Left ventricle myocardium inferior (tissue), 1 donor: ENCODE results near the gene DET1. TPM values are rescaled to one million over a fixed set of nuclear protein-coding genes. Genes with fewer than 3 reads are reported as not detected.

Source experiments
- DNase-seq: peaks from one replicate; pipeline ENCODE4 v3.0.0-alpha.2; 2020
- H3K27ac ChIP-seq: fragments of 200-600 bp; replicated peaks from 2 replicates; pipeline ENCODE4 v1.8.0; 2021
- H3K27me3 ChIP-seq: fragments of 200-600 bp; 2 replicates; pipeline ENCODE4 v1.8.0; 2021; ENCODE audit warnings: low read depth
- H3K36me3 ChIP-seq: fragments of 200-600 bp; 2 replicates; pipeline ENCODE4 v1.8.0; 2021
- H3K4me1 ChIP-seq: fragments of 200-600 bp; 2 replicates; pipeline ENCODE4 v1.8.0; 2021
- H3K4me3 ChIP-seq: fragments of 200-600 bp; 2 replicates; pipeline ENCODE4 v1.8.0; 2021; ENCODE audit warnings: mild to moderate bottlenecking, moderate library complexity
- H3K9me3 ChIP-seq: fragments of 200-600 bp; replicated peaks from 2 replicates; pipeline ENCODE4 v1.8.0; 2021
- intact Hi-C: fragments of 100-400 bp; cut with micrococcal nuclease; formaldehyde crosslinking; loops from one replicate; pipeline ENCODE4 v1.11.0; 2022
- total RNA-seq: library from RNA; stranded (reverse); fragmentation: NEBNext Ultra II Directional; extraction: Animal tissue kit (Norgen Biotek cat#: 25700); gene quantifications from one replicate; pipeline ENCODE4 v1.2.1, GENCODE V29; 2021
- TF ChIP-seq, protein P1 (sequence below): fragments of 200-600 bp; IDR thresholded peaks from 2 replicates; pipeline ENCODE4 v1.8.0; 2021; ENCODE audit warnings: antibody characterized with exemption, mild to moderate bottlenecking, borderline replicate concordance
- donor health status: DM: no; HTN: yes; CAD: no; lungs with severe emphysema.

Gene DET1
- total RNA-seq, 1 donor from 2014 or later: 5.5 TPM

GRCh38 chr15:88467935-88468528, 78.4 kb downstream of the DET1 start:
- DNase-seq: no peak
- peak overlapping the region; percentile 97 for H3K4me3 ChIP-seq
- TF ChIP-seq, protein P1, sequence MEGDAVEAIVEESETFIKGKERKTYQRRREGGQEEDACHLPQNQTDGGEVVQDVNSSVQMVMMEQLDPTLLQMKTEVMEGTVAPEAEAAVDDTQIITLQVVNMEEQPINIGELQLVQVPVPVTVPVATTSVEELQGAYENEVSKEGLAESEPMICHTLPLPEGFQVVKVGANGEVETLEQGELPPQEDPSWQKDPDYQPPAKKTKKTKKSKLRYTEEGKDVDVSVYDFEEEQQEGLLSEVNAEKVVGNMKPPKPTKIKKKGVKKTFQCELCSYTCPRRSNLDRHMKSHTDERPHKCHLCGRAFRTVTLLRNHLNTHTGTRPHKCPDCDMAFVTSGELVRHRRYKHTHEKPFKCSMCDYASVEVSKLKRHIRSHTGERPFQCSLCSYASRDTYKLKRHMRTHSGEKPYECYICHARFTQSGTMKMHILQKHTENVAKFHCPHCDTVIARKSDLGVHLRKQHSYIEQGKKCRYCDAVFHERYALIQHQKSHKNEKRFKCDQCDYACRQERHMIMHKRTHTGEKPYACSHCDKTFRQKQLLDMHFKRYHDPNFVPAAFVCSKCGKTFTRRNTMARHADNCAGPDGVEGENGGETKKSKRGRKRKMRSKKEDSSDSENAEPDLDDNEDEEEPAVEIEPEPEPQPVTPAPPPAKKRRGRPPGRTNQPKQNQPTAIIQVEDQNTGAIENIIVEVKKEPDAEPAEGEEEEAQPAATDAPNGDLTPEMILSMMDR: no peak
- intact Hi-C loops: no loop called here
- no peaks in the 10 kb centered on the region for H3K27me3 ChIP-seq
- peaks cover 71% of the 10 kb centered on the region for H3K4me1 ChIP-seq
- H3K9me3 ChIP-seq: no peaks in the 10 kb centered on the region
- peak overlapping the region; percentile 97 for H3K27ac ChIP-seq
- H3K36me3 ChIP-seq: peaks cover 43% of the 10 kb centered on the region

DNA sequence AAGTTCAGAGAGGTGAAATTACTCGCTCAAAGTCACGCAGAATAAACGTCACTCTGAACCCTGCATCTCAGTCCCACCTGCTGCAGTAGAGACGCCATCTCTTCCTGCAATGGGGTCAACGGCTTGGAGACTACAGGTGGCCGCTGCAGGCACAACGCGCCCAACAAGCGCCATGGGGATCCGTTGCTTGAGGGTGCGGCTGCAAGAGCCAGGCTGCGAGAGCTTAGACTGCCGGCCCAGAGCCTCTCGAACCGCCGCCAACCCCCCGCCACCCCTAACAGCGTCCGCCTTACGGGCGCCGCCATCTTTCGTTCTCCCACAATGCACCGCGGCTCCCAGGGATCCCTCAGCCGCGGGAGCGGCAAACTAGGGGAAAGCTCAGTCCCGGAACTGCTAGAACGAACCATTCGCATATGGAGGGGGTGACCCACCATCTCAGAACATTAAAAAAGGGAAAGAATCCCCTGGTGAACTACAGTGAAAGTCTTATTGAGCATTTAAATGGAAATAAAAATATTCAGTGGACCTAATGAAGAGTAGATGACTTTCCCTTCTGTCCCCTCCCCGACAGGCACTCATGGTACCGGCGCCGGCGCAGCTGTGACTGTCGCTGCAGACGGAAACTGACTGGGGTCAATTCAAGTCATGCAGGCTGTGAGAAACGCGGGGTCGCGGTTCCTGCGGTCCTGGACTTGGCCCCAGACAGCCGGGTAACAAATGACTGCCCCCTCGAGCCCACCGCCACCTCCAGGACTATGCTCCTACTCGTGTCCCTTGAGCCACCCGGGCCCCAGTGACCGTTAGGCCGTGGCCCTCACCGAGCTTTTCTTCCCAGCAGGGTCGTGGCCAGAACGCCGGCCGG, 79.2 kb downstream of the DET1 start, which contains the start of the genes MRPL46 and MRPS11:
TSS of gene MRPL46 (minus strand) at position 316 of the 862 bp plus-strand sequence. CDS start at position 305, 11 bp downstream.
TSS of gene MRPS11 (plus strand) at position 636 of the 862 bp plus-strand sequence. CDS start at position 646, 10 bp downstream.
- peak within 1 kb of the TSS; percentile 97 for H3K27ac ChIP-seq
- H3K27me3 ChIP-seq: no peaks in the 10 kb centered on the region
- H3K4me1 ChIP-seq: peaks cover 72% of the 10 kb centered on the region
- H3K4me3 ChIP-seq: peak within 1 kb of the TSS; percentile 97
- H3K36me3 ChIP-seq: peaks cover 43% of the 10 kb centered on the region
- TF ChIP-seq, protein P1: no peak
- peak; percentile 89 for DNase-seq
- H3K9me3 ChIP-seq: no peaks in the 10 kb centered on the region
- intact Hi-C loops: no loop called here

DNA sequence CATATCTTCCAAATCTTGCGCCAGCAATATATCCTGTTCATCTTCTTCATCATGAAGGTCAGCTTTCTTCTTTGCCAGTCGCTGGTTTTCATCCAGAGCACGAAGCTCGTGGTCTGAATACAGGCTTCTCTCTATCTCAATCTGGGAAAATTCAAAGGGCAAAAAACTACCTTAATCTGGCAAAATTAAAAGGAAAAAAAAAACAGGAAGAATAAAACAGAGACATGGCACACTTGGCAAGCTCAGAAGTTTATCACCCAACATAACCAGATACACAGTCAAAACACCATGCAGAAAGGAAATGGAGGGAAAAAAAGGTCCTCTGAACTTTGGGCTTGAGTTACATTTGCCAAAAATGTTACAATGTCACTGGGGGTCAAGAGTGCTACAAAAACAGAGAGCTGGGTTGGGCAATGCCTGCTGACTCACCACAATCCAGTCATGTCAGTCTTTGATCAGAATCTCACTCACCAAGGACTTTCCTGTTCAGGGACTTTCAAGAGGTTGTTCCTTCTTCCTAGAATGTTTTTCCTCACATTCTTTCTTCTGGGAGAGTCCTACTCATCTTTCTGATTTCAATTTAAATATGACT, 80.8 kb downstream of the DET1 start:
- H3K36me3 ChIP-seq: peaks cover 49% of the 10 kb centered on the region
- peak overlapping the region; percentile 97 for H3K4me3 ChIP-seq
- TF ChIP-seq, protein P1: no peak
- DNase-seq: no peak
- no peaks in the 10 kb centered on the region for H3K9me3 ChIP-seq
- intact Hi-C loops: no loop called here
- H3K27ac ChIP-seq: no peak overlapping the region
- no peaks in the 10 kb centered on the region for H3K27me3 ChIP-seq
- peaks cover 71% of the 10 kb centered on the region for H3K4me1 ChIP-seq

DNA sequence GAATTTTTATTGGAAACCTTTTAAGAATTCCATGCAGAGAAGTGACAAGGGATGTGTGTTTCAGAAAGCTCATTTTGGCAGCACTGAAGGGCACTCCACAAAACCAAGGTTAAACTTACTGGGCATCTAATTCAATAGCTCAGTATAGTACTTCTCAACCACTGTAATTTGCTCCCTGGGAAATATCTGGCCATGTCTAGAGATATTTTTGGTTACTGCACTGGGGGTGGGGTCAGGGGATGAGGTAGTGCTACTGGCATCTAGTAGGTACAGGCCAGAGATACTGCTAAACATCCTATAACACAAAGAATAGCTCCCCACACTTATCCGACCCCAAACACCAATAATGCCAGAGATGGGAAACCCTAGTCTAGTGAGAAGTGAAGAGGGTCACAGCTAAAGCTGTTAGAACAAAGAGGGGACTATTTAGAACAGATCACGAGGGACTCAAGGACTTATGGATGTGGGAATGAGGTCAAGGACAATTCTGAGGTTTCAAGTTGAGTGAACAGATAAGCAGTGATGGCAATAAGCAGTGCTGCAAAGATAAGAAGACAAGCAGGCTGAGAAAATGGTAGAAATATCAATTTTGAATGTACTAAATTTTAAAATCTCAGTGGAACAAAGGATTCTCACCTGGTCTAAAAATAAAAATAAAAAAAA, 82.5 kb downstream of the DET1 start:
- TF ChIP-seq, protein P1: no peak
- DNase-seq: no peak
- H3K27me3 ChIP-seq: no peaks in the 10 kb centered on the region
- intact Hi-C loops: no loop called here
- peaks cover 64% of the 10 kb centered on the region for H3K36me3 ChIP-seq
- H3K4me3 ChIP-seq: no peak overlapping the region
- H3K27ac ChIP-seq: peak overlapping the region; percentile 57
- H3K9me3 ChIP-seq: no peaks in the 10 kb centered on the region
- H3K4me1 ChIP-seq: peaks cover 59% of the 10 kb centered on the region

Other genes with a start within 250 kb of the DET1 start
- 80.8 TPM for gene MRPL46, start 79.3 kb downstream of the DET1 start, total RNA-seq
- 75.6 TPM for gene MRPS11, start 79.0 kb downstream of the DET1 start, total RNA-seq
- gene AEN, start 74.7 kb upstream of the DET1 start, total RNA-seq: 10.3 TPM
- 3.1 TPM for gene ISG20, start 92.3 kb upstream of the DET1 start, total RNA-seq